Esophagus mucosa (tissue), 1 donor: ENCODE measurements around the gene ITPK1. TPM values are rescaled to one million over a fixed set of nuclear protein-coding genes. Genes with fewer than 3 reads are reported as not detected.
A peak's percentile ranks its signal among the peaks of the same experiment; 100 is the strongest.

Source experiments
- ATAC-seq: fragments of 200-7000 bp; cut with Tn5 transposase; one replicate; pipeline ENCODE4 v1.9.1; 2020
- total RNA-seq: library from RNA; stranded (reverse); gene quantifications from one replicate; pipeline ENCODE4 v1.2.4, GENCODE V29; 2023
- donor health status: DM: yes; HTN: yes; CAD: no.

ITPK1 gene
- total RNA-seq, 1 donor from 2014 or later: 22.1 TPM

GRCh38 chr14:92917041-92917940, 198.4 kb downstream of the ITPK1 start:
- ATAC-seq: no peak

GRCh38 chr14:92916201-92916600, 199.5 kb downstream of the ITPK1 start:
- no peak for ATAC-seq

- ATAC-seq: no peak
Observed at GRCh38 chr14:92914087-92914656, 201.6 kb downstream of the ITPK1 start.

- no peak for ATAC-seq
Observed at GRCh38 chr14:92907316-92907911, 208.3 kb downstream of the ITPK1 start.

GRCh38 chr14:92906823-92907222, 208.9 kb downstream of the ITPK1 start:
- ATAC-seq: no peak

GRCh38 chr14:92906420-92906819, 209.3 kb downstream of the ITPK1 start:
- no peak for ATAC-seq

GRCh38 chr14:92905667-92906066, 210.1 kb downstream of the ITPK1 start:
- ATAC-seq: no peak

GRCh38 chr14:92903359-92903758, 212.4 kb downstream of the ITPK1 start:
- ATAC-seq: no peak

- ATAC-seq: no peak
Observed at GRCh38 chr14:92902726-92903125, 213.0 kb downstream of the ITPK1 start.

GRCh38 chr14:92902191-92902590, 213.5 kb downstream of the ITPK1 start:
- no peak for ATAC-seq

GRCh38 chr14:92900660-92901059, 215.1 kb downstream of the ITPK1 start:
- ATAC-seq: no peak

- ATAC-seq: peak; percentile 18
Observed at GRCh38 chr14:92898566-92899131, 217.1 kb downstream of the ITPK1 start.

- ATAC-seq: peak; percentile 58
Observed at GRCh38 chr14:92897922-92898565, 217.7 kb downstream of the ITPK1 start.

GRCh38 chr14:92895352-92895878, 220.3 kb downstream of the ITPK1 start:
- no peak for ATAC-seq

- ATAC-seq: peak; percentile 27
Observed at GRCh38 chr14:92892589-92892988, 223.1 kb downstream of the ITPK1 start.

GRCh38 chr14:92890830-92891588, 224.7 kb downstream of the ITPK1 start:
- no peak for ATAC-seq

GRCh38 chr14:92888896-92889295, 226.8 kb downstream of the ITPK1 start:
- ATAC-seq: no peak

- no peak for ATAC-seq
Observed at GRCh38 chr14:92887157-92887556, 228.6 kb downstream of the ITPK1 start.
